ENCODE measurements around the gene PTPN4. TPM values are rescaled to one million over a fixed set of nuclear protein-coding genes. Genes with fewer than 3 reads are reported as not detected.

The PTPN4 gene
- total and polyA plus RNA-seq, 4 donors = 4.2 to 70.7 (median 27.0) TPM

DNA sequence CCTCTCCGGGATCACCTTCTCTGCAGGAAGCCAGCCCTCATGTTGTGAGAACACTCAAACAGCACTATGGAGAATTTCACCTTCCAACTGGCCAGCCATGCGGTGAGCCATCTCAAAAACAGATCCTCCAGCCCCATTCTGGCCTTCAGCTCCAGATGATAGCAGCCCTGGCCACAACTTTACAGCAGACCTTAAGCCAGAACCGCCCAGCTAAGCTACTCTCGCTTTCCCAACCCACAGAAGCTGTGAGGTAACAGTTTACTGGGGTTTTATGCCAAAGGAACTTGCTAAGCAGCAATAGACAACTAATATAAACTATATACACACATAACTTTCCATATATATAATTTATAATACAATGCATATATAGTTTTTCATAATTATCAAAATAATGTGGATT, 11.6 kb upstream of the PTPN4 start:
- TF ChIP-seq, protein P1, sequence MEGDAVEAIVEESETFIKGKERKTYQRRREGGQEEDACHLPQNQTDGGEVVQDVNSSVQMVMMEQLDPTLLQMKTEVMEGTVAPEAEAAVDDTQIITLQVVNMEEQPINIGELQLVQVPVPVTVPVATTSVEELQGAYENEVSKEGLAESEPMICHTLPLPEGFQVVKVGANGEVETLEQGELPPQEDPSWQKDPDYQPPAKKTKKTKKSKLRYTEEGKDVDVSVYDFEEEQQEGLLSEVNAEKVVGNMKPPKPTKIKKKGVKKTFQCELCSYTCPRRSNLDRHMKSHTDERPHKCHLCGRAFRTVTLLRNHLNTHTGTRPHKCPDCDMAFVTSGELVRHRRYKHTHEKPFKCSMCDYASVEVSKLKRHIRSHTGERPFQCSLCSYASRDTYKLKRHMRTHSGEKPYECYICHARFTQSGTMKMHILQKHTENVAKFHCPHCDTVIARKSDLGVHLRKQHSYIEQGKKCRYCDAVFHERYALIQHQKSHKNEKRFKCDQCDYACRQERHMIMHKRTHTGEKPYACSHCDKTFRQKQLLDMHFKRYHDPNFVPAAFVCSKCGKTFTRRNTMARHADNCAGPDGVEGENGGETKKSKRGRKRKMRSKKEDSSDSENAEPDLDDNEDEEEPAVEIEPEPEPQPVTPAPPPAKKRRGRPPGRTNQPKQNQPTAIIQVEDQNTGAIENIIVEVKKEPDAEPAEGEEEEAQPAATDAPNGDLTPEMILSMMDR (IDR thresholded peaks at IDR 0.05; ENCODE audit: control extremely low read depth, extremely low read depth) = no peak
- ATAC-seq (ENCODE audit: insufficient read depth, low FRiP score) = no peak
- WGBS, 2 donors = 78 to 86% methylated on average over 4 of the region's 4 CpGs

DNA sequence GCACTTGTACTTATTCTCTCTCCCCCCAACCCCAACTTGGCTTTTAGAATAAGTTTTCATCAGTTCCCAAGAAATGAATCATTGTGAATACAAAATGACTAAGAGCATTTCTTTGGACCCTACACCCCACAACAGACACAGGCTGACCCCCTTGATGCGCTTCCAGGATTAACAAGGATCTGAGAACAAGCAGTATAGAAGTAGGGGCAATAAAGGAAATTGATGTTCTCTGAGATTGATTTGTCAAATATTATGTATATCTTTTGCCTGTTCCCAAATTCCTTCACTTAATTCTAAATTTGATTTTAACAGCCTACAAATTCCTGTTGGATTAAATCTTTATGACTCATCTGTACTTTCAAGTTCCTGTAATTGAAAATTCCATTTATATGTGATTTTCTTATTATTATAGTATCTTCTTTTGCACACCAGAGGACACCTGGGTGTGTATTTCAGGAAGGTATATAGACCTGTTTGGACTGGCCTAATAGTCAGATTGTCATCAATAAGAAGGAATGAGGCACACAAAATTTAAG, 10.2 kb upstream of the PTPN4 start:
- peaks cover 0 to 2% (median 0%) of the 10 kb centered on the region in 3 donors for H3K27me3 ChIP-seq (ENCODE audit: control insufficient read depth in 3 of 3, insufficient read depth in 3 of 3, low read length in 2 of 3)
- no peaks in the 10 kb centered on the region for H3K36me3 ChIP-seq (ENCODE audit: control insufficient read depth in 4 of 4, insufficient read depth in 4 of 4, low read length in 4 of 4)
- DNase-seq (no peak), ATAC-seq (ENCODE audit: insufficient read depth, low FRiP score) (no peak)
- TF ChIP-seq, protein P1 (IDR thresholded peaks at IDR 0.05; ENCODE audit: control extremely low read depth, extremely low read depth) = no peak
- WGBS, 2 donors = 97% methylated on average over 1 of the region's 1 CpG
- H3K4me3 ChIP-seq = no peak overlapping the region
- H3K9ac ChIP-seq (ENCODE audit: insufficient read depth in 1 of 2, low read length in 2 of 2) = no peak overlapping the region
- H3K9me3 ChIP-seq (ENCODE audit: control insufficient read depth in 4 of 4, insufficient read depth in 3 of 4, low read length in 3 of 4) = no peaks in the 10 kb centered on the region
- peaks cover 0 to 2% (median 0%) of the 10 kb centered on the region in 5 donors for H3K4me1 ChIP-seq (ENCODE audit: control insufficient read depth in 5 of 5, insufficient read depth in 5 of 5, low read length in 5 of 5)
- no peak overlapping the region for H3K27ac ChIP-seq (ENCODE audit: low read depth in 1 of 2, low read length in 1 of 2)

More for the DNA sequence above, 11.6 kb upstream of the PTPN4 start:
- Histone ChIP-seq H3K36me3 (ENCODE audit: control insufficient read depth in 4 of 4, insufficient read depth in 4 of 4, low read length in 4 of 4) (no peaks in the 10 kb centered on the region), H3K4me1 (ENCODE audit: control insufficient read depth in 5 of 5, insufficient read depth in 5 of 5, low read length in 5 of 5) (no peaks in the 10 kb centered on the region), H3K27ac (ENCODE audit: low read depth in 1 of 2, low read length in 1 of 2) (no peak overlapping the region), H3K9me3 (ENCODE audit: control insufficient read depth in 4 of 4, insufficient read depth in 3 of 4, low read length in 3 of 4) (no peaks in the 10 kb centered on the region), H3K9ac (ENCODE audit: insufficient read depth in 1 of 2, low read length in 2 of 2) (no peak overlapping the region), H3K4me3 (no peak overlapping the region), H3K27me3 (ENCODE audit: control insufficient read depth in 3 of 3, insufficient read depth in 3 of 3, low read length in 2 of 3) (no peaks in the 10 kb centered on the region)
- DNase-seq = no peak

DNA sequence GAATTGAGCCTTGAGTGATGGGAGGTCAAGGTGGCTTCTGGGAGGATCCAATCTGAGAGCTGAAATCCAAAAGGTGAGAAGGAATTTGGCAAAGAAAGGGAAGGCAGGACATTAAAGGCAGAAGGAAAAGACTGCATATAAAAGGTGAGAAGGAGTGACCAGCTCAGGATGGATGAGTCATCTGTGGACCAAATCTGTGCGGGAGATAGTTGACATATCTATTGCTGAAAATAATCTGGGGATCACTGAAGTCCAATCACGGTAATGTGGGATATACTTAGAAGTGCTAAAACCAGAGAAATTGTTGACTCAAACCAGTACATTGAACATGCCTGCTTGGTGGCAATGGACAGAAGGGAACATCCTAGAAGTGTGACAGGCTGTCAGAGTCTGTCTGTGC, 8.0 kb upstream of the PTPN4 start:
- Histone ChIP-seq H3K4me1 (ENCODE audit: control insufficient read depth in 5 of 5, insufficient read depth in 5 of 5, low read length in 5 of 5) (peaks cover 0 to 2% (median 0%) of the 10 kb centered on the region in 5 donors), H3K9ac (ENCODE audit: insufficient read depth in 1 of 2, low read length in 2 of 2) (no peak overlapping the region), H3K27me3 (ENCODE audit: control insufficient read depth in 3 of 3, insufficient read depth in 3 of 3, low read length in 2 of 3) (peaks cover 0 to 2% (median 0%) of the 10 kb centered on the region in 3 donors), H3K9me3 (ENCODE audit: control insufficient read depth in 4 of 4, insufficient read depth in 3 of 4, low read length in 3 of 4) (no peaks in the 10 kb centered on the region), H3K36me3 (ENCODE audit: control insufficient read depth in 4 of 4, insufficient read depth in 4 of 4, low read length in 4 of 4) (no peaks in the 10 kb centered on the region), H3K4me3 (no peak overlapping the region), H3K27ac (ENCODE audit: low read depth in 1 of 2, low read length in 1 of 2) (no peak overlapping the region)
- TF ChIP-seq, protein P1 (IDR thresholded peaks at IDR 0.05; ENCODE audit: control extremely low read depth, extremely low read depth) = no peak
- DNase-seq = no peak
- ATAC-seq (ENCODE audit: insufficient read depth, low FRiP score) = no peak
- WGBS, 2 donors = 71 to 85% methylated on average over 2 of the region's 2 CpGs
